DMS153 treated with DMSO at 0.1 percent for 48 hours (cell line): Measurements from ENCODE around the gene ZNF516.
A peak's percentile ranks its signal among the peaks of the same experiment; 100 is the strongest.
"Not testable (repeated sequence)": the region's sequence is repeated elsewhere in the genome, so short reads cannot be mapped to it uniquely, and the experiment has no call there.

Experiments
- DNase-seq: peaks from one replicate; lab custom pipeline; 2025; ENCODE audit not compliant: unreplicated experiment; lab: John Stamatoyannopoulos, UW

The ZNF516 gene

GRCh38 chr18:76495006-76495370 lies at the start of gene ZNF516:
Gene ZNF516 (minus strand): TSS chr18:76495242. CDS start chr18:76443054, 52,188 bp downstream.
- no peak for DNase-seq

GRCh38 chr18:76538846-76539245 lies 43.8 kb upstream of the ZNF516 start:
- no peak for DNase-seq

GRCh38 chr18:76537621-76538020 lies 42.6 kb upstream of the ZNF516 start:
- DNase-seq: no peak

- not testable (repeated sequence) for DNase-seq
Observed at GRCh38 chr18:76536593-76536992, 41.6 kb upstream of the ZNF516 start.

- DNase-seq: no peak
Observed at GRCh38 chr18:76532875-76533274, 37.8 kb upstream of the ZNF516 start.

- no peak for DNase-seq
Observed at GRCh38 chr18:76530846-76531245, 35.8 kb upstream of the ZNF516 start.

GRCh38 chr18:76530391-76530790 lies 35.3 kb upstream of the ZNF516 start:
- no peak for DNase-seq

GRCh38 chr18:76529433-76529811 lies 34.4 kb upstream of the ZNF516 start:
- DNase-seq: no peak

- peak; percentile 35 for DNase-seq
Observed at GRCh38 chr18:76528477-76529432, 33.7 kb upstream of the ZNF516 start.

- DNase-seq: no peak
Observed at GRCh38 chr18:76525911-76526310, 30.9 kb upstream of the ZNF516 start.

GRCh38 chr18:76524900-76525698 lies 30.1 kb upstream of the ZNF516 start:
- peak; percentile 96 for DNase-seq

- no peak for DNase-seq
Observed at GRCh38 chr18:76524477-76524876, 29.4 kb upstream of the ZNF516 start.

GRCh38 chr18:76522551-76522950 lies 27.5 kb upstream of the ZNF516 start:
- no peak for DNase-seq

- peak; percentile 82 for DNase-seq
Observed at GRCh38 chr18:76522122-76522503, 27.1 kb upstream of the ZNF516 start.

GRCh38 chr18:76521417-76522121 lies 26.5 kb upstream of the ZNF516 start:
- peak; percentile 73 for DNase-seq

GRCh38 chr18:76518860-76519538 lies 24.0 kb upstream of the ZNF516 start:
- peak; percentile 61 for DNase-seq

GRCh38 chr18:76518123-76518859 lies 23.2 kb upstream of the ZNF516 start:
- DNase-seq: peak; percentile 69

- DNase-seq: no peak
Observed at GRCh38 chr18:76515576-76515975, 20.5 kb upstream of the ZNF516 start.

- DNase-seq: no peak
Observed at GRCh38 chr18:76514573-76514972, 19.5 kb upstream of the ZNF516 start.

- DNase-seq: no peak
Observed at GRCh38 chr18:76507830-76508385, 12.9 kb upstream of the ZNF516 start.
